DMS 273 (cell line): ENCODE measurements around the gene ARL16.
A peak's percentile ranks its signal among the peaks of the same experiment; 100 is the strongest.

Experiments used
- DNase-seq: peaks from one replicate; lab custom pipeline; 2025; ENCODE audit not compliant: unreplicated experiment; lab: John Stamatoyannopoulos, UW

The ARL16 gene

DNA sequence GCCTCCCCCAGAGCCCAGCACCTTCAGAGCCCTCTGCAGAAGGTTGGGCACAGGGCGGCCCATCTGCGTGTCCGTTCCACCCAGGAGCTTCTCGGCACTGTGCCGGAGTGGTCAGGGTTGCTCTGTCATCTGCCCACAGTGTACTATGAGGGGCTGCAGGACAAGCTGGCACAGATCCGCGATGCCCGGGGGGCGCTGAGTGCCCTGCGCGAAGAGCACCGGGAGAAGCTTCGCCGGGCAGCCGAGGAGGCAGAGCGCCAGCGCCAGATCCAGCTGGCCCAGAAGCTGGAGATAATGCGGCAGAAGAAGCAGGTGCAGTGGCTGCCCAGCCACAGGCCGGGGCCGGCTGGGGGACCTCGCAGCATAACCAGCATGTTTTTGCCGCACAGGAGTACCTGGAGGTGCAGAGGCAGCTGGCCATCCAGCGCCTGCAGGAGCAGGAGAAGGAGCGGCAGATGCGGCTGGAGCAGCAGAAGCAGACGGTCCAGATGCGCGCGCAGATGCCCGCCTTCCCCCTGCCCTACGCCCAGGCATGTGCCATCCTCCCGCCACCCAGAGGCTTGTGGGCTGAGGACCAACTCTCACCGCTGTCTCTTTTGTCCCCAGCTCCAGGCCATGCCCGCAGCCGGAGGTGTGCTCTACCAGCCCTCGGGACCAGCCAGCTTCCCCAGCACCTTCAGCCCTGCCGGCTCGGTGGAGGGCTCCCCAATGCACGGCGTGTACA, 12.8 kb upstream of the ARL16 start:
- DNase-seq, result peak; percentile 41

DNA sequence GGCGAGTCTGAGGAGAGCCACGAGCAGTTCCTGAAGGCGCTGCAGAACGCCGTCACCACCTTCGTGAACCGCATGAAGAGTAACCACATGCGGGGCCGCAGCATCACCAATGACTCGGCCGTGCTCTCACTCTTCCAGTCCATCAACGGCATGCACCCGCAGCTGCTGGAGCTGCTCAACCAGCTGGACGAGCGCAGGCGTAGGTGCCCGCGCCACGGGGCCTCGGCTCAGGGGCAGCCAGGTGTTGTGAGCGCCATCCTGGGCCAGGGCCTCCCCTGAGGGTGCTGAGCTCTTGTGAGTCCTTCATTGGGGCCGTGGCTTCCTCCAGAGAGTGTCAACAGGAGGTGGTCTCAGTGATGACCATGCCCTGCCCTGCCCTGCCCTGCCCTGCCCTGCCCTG, 12.2 kb upstream of the ARL16 start:
- no peak for DNase-seq

DNA sequence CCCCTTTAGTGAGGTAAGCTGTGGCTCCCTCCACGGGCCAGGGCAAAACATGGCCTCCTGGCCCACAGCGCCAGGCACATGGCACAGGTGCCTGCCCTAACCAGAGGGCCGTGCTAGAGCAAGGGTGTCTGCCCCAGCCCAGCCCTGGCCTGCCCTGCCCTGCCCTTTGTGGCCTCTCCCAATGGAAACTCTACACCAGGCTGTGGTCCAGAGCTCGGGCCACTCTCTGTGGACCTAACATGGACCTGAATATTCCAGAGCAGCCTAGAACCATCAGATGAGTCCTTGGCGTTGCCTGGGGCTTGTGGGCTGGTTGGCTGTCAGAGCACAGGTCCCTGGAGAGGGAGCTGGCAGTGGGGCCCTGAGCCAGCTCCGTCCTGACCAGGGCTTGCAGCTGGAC, 11.6 kb upstream of the ARL16 start:
- no peak for DNase-seq

DNA sequence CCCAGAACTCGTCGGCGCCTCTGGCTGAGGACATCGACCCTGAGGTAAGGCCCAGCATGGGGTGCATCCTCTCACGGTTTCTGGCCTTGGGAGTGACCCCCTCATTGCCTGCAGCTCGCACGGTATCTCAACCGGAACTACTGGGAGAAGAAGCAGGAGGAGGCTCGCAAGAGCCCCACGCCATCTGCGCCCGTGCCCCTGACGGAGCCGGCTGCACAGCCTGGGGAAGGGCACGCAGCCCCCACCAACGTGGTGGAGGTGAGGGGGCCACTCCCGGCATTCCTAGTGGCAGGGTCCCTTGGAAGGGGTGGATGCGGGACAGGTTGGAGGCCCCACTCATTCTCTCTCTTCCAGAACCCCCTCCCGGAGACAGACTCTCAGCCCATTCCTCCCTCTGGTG, 11.2 kb upstream of the ARL16 start:
- DNase-seq, result no peak

DNA sequence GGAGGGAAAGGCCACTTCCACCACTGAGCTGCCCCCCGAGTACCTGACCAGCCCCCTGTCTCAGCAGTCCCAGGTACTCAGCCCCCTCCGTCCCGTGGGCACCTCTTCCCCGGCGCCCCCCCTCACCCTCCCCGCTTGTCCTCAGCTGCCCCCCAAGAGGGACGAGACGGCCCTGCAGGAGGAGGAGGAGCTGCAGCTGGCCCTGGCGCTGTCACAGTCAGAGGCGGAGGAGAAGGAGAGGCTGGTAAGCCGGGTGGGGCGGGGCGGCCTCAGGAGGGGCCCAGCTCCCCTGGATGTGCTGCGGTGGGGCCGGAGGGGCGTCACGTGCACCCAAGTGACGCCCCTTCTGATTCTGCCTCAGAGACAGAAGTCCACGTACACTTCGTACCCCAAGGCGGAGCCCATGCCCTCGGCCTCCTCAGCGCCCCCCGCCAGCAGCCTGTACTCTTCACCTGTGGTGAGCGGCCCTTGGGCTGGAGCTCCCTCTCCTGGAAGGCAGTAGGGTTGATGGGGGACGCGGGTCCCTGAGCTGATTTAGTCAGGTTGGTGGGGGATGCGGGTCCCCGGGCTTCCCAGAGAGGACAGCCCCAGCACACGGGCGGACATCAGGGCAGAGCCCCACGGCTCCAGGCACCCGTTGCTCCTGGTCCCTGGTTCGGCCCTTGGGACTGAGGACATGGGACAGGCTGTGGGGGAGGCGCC, 10.1 kb upstream of the ARL16 start:
- DNase-seq, result no peak

DNA sequence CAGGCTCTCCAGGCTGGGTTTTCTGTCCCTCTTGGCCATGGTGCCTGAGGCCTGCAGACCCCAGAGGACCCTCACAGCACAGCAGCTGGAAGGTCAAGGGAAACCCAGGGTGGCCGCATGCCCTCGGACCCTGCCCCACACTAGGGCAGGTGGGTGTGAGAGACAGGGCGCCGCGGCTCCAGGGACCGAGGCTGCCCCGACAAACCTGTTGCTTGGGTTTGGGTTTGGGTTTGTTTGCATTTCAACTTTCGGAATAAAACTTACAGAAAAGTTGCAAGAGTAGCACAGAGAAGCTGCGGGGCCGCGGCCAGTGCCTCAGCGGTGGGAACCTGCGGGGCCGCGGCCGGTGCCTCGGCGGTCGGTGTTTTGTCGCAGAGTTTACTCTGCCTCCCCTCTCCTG, 8.0 kb upstream of the ARL16 start:
- DNase-seq, result no peak

DNA sequence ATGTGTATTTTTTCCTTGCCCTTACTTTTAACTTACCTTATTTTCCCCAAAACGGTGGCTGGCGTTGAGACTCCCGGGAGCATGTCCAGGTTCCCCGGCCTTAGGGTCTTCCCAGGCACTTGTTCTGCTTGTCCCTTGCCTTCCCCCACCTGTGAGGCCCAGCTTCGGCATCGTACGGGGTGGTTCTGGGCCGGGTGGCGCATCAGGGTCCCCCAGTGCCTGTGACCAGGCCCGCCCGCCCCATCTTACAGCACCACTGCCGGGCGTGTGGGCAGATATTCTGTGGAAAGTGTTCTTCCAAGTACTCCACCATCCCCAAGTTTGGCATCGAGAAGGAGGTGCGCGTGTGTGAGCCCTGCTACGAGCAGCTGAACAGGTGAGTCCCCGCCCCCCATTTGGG, 7.6 kb upstream of the ARL16 start:
- DNase-seq, result no peak

DNA sequence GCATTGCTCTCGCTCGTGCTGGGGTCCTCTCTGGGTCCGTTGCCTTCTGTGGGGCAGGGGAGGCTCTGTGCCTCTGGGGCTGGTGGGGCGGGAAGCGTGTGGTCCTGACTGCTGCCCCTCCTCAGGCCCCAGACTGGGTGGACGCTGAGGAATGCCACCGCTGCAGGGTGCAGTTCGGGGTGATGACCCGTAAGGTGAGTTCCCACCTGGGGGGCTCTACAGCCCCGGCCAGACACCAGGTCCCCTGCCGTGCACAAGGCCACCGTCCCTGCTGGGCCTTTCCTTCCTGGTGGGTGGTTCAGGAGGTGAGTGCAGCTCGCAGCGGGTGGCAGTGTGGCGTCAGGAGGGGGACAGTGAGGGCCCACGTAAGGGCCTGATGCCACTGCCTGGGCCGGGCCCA, 7.0 kb upstream of the ARL16 start:
- no peak for DNase-seq

DNA sequence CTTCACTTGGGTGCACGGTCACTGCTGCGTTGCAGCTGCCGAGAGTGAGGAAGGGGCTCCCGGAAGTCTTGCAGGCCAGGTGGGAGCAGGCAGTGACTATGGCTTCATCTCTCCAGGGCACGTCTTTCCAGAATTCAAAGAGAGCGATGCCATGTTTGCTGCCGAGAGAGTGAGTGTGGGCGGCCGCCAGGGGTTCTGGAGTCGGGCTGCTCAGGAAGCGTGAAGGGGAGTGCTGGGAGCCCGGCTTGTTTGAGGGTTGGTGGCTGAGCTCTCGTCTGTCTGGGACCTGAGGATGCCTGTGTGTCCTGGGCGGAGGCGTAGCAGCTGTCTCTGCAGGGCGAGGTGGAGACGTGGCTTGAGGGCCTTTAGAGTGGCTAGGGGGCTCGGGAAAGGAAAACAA, 6.5 kb upstream of the ARL16 start:
- DNase-seq, result no peak

DNA sequence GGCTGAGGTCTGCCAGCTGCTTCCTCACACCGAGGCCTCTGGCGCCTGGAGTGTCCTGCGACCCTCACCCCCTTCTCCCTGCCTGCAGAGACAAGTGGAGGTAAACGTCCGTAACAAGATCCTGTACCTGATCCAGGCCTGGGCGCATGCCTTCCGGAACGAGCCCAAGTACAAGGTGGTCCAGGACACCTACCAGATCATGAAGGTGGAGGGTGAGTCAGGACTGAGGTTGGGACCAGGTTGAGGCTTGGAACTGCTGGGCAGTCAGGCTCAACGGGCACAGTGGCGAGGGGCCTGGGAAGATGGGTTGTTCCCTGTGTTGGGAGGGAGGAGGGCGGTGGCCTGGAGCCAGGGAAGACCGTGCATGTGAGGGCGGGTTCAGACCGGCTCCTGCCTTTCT, 5.0 kb upstream of the ARL16 start:
- peak; percentile 64 for DNase-seq

DNA sequence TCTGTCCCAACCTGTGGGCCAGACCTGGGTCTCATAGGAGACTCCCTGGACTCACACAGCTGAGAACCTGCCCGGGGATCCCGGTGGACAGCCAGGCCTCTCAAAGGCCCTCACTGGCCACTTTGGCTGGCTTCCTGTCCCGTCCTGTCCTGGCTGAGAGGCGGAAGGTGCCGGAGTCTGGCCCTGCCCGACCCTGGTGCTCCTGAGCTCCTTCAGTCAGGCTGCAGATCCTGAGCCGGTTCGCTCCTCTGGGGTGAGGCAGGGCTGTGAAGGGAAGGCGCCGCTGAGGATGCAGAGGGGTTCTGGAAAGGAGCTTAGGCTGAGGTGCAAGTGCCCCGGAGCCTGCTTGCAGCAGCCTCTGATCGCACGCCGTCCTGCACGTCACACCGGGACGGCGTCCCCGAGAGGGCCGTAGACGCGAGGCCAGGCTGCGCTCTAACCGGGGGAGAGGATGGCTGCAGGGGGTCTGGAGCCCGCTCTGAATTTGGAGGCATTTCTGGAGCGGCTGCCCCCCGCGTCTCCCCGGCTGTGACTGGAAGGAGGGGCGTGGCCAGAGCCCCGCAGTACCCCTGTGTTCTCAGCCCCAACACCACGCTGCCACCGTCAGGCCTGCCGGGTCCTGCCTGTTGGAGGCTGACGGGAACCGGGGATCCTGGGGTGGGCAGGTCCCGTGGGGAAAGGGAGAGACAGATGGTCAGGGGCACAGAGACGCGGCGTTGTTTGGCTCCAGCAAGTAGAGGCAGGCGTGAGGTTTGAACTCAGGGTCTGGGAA, 4.4 kb upstream of the ARL16 start:
- peak; percentile 81 for DNase-seq

DNA sequence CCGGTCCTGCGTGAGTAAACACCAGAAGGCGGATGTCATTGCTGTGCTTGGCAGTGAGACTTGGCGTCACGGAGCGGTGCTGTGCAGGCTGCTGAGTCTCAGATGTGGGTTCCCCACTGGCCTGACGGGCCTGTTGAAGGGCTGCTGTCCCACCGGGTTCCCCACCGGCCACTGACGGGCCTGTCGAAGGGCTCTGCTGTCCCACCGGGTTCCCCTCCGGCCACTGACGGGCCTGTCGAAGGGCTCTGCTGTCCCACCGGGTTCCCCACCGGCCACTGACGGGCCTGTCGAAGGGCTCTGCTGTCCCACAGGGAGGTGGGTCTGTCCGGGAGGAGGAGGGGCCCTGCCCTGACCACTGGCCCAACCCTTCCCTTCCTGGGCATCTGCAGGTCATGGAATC, 3.0 kb upstream of the ARL16 start:
- DNase-seq, result no peak

DNA sequence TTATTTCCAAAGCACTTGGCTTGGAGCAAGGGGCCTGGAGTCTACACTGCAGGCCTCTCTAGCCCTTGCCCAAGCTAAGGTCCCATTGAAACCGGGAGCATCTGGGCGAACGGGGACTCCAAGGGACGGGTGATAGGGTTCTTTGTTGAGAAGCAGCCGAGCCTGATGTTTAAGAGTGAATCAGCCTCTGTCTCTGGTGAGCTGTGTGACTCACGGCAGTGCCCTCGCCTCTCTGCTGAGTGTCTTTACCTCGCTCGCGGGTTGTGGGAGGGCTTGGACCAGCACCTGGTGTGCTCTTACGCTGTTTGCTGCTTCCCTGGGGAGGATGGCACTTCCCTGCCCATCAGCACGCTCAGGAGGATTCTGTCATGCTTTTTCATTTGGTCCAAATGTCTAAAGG, 1.5 kb upstream of the ARL16 start:
- DNase-seq, result peak; percentile 47

DNA sequence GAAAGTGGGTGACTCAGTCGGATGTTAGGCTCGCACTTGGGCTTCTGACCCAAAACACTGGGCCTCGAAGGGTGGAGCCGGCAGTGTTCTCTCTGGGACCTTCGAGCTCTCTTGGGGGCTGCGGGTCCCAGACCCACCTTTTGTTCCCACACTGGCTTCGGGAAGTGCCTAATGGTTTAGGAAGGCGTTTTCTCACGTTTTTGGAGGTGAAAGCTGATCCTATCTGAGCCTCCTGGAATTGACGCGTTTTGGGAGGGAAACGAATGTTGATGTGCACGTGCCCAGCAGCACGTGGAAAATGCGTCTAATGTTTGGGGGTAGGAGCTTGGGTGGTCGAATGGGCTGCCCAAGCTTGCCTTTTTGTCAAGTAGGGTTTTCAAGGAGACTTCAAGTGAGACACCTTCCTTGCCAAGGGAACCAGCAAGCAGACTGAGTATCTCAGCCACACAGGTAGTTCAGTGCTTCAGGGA, 880 bp upstream of the ARL16 start:
- DNase-seq, result peak; percentile 66

DNA sequence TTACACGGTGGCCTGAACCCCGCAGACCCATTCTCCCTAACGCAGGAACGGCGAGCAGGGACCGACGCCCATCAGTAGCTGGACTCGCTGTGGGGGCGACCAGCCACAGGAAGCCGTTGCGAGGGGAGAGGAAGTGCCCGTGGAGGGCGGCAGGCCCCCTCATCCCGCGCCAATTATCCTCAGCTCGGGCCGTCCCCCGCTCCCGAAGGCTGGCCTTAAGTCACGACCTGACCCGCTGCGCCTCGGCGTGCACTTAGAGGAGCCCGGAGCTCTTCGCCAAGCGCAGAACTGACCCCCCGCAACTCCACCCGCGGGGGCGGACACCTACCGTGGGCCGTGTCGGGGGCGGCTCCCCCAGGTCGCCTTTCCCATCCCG, 401 bp downstream of the ARL16 start:
- peak; percentile 63 for DNase-seq

DNA sequence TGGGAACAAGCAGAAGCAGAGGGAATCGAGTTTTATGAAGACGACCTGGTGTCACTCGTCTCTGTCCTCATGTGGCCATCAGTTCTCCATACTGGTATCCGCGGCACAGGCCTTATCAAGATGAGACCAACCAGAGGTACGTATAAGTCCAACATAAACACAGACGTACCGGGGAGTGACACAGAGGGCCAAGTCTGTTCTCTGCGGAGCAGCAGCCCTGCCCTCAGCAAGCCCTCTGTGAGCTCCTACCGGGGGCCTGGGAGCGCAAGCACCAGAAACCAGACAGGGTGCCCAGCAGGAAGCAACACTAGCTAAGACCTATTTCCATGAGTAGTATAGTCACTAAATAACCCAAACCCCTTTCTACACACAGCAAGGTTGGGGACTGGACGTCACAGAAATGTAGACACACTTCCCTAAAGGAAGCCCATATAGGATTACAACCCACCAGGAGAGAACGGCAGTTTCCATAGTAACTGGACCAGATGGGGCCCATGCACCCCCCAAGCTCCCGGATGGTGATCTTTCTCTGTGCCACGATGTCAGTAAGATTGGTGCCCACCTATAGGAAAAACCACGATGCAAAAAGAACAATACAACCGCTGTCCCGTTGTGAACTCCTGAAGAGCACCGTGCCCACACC, 911 bp downstream of the ARL16 start:
- peak; percentile 77 for DNase-seq

DNA sequence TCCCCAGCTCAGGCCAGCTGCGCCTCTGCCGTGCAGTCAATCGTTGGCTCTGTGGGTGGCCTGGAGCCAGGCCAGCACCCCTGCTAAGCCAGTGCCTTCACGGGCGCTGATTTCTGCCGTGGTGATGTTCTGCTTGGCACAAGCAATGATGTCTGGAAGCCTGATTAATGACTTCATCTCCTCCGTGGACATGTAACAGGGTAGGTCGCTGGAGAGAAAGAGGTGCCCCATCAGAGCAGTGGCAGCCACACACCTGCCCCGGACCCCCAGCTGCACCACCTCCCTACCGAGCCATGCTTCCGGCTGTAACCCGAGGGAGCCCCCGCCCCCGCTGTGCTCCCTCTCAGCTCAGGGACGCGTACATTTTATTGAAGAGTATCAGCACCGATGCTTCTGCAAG, 1.9 kb downstream of the ARL16 start:
- DNase-seq, result peak; percentile 55

DNA sequence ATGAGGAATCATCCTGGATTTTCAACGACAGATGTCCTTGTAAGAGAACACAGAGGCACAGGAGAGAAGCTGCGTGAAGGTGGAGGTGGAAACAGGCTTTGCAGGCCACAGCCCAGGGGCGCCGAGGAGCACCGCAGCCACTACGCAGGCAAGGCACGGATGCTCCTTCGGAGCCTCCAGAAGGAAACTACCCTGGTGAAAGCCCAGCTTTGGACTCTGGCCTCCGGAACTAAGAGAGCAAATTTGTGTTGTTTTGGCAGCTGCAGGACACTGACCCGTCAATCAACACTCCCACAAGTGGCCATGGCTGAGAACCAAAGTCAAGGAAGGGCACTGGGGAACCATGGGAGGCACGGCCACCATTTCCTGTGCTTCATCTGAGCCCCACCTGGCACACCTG, 3.4 kb downstream of the ARL16 start:
- DNase-seq, result no peak

DNA sequence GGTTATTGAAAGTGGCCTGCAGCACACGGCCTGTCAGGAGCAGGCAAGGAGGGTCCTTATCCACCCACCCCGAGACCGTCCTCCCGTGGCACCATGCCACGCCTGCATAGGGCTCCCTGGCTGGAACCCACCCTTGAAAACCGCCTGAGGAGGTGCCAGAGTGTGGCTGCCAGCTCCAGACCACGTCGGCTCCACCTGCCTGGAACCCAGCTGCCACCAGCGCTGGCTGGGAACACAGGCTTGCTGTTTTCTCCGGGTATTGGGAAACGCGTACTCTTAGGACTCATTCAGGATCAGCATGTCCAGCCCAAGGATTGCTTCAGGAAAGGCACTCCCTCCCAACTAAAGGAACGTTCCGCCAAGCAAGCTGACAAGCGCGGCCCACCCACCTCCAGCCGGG, 6.7 kb downstream of the ARL16 start:
- DNase-seq, result peak; percentile 34

DNA sequence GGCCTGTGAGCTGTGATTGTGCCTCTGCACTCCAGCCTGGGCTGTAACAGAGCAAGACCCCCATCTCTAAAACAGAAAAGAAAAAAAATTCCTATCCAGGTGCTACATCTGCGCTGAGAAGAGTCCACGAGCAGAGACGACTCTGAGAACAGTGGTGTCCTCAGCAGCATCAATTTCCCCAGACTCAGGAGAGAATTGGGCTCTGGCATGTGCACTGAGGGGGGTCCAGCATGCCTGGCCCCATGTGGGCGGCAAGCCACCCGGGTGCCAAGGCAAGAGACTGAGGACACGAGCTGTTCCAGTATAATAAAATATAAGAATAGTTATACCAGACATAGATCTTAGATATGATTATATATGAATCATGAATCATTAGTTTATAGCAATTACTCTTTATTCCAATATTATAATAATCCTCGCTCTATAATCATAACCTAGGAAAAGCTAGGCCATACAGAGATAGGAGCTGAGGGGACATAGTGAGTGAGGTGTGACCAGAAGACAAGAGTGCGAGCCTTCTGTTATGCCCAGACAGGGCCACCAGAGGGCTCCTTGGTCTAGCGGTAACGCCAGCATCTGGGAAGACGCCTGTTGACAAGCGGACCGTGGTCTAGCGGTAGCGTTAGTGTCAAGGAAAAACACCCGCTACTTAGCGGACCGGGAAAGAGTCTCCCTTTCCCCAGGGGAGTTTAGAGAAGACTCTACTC, 7.9 kb downstream of the ARL16 start:
- peak; percentile 63 for DNase-seq
